Ecto neural progenitor cell (in vitro differentiated cells): ENCODE results near the gene CORO2B.

ENCODE experiments used
- DNase-seq: peaks from one replicate; pipeline ENCODE4 v3.0.0-alpha.2; 2018; ENCODE audit warnings: low spot score

CORO2B gene

DNA sequence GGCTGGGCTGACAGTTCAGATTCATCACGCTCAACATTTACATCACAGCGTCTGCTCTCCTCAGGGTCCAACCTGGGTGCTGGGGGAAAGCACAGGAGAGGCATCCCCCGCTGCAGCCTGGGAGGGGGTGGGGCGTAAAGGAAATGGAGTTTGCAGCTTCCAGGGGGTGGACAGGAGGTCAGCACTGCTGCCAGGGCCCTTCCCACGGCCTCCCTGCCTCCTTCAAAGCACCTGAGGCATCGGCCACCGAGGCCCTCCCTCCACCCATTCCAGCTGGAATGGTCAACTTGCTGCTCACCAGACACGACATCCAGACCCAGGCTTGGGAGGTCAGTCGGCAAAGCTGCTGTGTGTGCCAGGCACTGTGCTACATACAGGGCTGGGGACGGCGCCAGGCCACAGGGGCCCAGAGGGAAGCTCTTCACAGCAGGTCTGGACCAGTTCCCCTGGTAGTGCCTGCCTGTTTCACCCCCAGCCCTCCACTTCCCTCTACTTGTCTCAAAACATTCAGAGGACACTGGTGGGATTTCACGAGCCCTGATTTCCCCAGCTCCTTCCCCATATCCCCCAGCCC lies 121.2 kb downstream of the CORO2B start:
- DNase-seq = no peak

DNA sequence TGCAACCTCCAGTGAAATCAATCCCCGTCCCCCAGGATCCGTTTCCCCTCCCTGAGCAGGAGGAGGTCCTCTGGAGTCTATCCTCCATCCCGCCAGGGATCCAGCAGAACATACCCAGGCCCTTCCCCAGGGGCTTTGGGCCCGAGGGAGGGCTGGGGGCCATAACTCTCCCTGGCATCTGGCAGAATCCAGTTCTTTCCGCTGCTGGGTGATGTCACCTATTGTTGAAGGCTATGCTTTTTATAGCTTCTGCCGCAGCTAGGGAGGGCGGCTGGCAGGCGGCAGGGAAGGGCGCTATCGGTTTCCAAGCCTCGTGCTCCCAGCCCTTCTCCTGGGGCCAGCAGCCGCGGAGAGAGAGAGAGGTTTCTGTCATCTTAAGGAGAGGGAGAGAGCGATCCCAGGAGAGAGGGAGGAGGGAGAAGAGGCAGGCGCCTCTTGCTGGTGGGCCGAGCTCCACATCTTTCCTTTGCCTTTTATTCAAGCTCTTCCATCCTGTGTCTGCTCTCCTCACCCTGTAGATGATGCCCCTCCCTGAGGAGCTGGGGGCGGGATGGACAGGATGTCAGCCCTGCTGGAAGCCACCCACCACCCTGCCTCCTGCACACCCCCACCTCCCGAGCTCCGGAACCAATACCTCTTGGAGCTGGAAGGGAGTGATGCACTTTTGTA lies 121.8 kb downstream of the CORO2B start:
- DNase-seq = no peak

DNA sequence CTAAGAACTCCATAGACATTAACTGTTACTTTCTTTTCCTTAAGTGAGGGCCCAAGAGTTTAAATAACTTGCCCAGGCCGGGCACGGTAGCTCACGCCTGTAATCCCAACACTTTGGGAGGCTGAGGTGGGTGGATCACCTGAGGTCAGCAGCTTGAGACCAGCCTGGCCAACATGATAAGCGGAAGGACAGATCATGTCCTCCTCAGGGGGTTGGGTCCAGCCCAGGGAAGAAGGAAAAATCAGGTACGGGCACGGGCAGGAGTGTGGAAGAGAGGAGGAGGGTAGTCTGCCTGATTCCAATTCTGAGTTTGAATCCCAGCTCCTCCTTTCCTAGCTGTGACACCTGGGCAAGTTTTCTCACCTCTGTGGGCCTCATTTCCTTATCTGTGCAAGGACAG lies 123.1 kb downstream of the CORO2B start:
- no peak for DNase-seq

DNA sequence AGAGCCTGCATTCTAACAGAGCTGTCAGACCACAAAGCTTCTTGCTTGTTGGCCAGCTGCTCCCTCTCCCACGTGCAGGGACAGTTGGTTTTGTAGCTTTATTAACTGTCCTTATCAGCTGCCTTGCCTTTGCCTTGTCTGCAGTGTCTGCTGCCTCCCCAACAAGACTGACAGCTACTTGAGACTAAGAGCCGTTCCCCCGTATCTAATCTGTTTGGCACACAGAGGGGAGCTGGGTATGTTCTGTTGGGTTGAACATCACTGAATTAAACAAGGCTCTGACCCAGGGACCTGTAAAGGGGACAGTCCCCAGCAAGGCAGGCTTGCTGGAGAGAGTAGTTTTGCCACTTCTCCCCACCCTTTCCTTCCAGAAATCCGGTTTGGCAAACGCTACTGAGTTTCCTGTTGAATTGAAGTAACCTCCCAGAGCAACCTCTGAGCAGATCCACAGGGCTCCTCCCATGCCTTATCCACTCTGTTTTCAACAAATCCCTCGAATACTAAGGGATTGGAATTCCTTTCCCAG lies 125.8 kb downstream of the CORO2B start:
- no peak for DNase-seq

DNA sequence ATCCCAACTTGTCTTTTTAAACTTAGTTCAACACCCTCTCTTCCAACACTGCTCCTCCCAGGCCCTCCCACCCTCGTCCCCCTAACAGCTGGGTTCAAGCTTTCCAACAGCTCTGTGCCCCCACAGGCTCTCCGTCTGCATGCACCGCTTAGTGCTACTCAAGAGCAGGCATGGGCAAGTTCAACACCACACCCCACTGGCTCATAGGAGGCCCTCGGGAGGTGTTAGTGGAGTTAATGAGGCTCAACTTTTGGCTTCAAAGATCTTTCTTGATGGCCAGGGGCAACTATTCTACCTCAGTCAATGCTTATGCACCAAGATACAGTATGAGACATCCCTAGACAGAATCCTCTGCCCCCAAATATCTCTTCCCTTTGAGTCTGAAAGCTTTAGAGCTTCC lies 127.5 kb downstream of the CORO2B start:
- no peak for DNase-seq

DNA sequence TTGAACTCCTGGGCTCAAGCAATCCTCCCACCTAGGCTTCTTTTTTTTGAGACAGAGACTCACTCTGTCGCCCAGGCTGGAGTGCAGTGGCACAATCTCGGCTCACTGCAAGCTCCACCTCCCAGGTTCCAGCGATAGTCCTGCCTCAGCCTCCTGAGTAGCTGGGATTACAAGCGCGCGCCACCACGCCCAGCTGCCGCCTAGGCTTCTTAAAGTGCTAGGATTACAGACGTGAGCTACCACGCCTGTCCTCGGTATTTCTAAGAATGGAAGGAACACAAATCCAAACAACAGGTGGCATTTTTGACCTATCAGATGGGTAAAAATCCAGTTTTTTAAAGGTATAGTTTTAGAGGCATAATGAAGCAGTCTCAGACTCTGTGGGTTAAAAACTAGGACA lies 128.1 kb downstream of the CORO2B start:
- DNase-seq = no peak

DNA sequence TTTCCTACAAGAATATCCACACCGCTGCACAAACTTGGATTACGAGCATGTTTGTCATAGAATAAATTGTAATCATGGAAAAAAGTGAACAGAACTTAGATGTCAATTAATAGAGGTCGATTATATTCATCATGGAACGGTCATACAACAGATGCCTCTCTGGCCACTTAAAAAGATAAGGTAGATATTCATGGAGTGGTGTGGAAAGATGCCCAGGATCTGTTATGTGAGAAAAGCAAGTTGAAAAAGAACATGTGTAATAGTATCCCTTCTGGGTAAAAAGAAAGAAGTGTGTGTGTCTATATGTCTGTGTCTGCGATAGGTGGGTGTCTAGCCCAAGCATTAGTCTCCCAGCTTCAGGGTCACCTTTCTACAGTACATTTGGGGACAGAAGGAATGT lies 128.6 kb downstream of the CORO2B start:
- DNase-seq = no peak

DNA sequence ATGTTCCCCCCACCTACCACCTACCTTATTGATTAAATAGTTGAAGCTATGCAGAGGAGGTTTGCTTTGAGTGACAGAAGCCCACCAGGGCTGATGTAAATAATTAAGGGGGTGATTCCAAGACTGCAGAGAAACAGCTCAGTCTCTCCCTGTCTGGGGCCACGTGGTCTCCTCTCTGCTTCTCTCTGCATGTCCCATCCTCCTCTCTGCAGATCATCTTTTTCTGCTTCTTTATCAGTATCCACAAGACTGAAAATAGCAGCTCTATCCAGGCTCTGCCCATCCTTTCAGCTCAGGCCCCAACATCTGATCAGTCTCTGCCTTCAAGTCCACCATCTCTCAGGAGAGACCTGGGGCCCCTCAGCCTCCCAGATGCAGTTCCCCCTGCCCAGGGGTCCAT lies 131.1 kb downstream of the CORO2B start:
- no peak for DNase-seq

DNA sequence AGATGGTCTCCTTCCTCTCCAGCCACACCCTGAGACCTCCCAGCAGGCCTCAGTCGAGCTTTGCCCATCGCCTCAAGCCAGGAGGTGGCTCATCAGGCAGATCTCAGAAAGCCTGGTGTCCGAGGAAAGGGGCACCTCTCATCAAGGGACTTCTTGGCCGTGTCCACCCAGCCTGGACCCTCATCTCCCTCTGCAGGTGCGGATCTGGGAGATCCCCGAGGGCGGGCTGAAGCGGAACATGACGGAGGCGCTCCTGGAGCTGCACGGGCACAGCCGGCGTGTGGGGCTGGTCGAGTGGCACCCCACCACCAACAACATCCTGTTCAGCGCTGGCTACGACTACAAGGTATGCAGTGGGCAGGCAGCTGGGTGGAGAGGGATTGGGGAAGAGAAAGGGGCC lies 131.7 kb downstream of the CORO2B start:
- DNase-seq = no peak

DNA sequence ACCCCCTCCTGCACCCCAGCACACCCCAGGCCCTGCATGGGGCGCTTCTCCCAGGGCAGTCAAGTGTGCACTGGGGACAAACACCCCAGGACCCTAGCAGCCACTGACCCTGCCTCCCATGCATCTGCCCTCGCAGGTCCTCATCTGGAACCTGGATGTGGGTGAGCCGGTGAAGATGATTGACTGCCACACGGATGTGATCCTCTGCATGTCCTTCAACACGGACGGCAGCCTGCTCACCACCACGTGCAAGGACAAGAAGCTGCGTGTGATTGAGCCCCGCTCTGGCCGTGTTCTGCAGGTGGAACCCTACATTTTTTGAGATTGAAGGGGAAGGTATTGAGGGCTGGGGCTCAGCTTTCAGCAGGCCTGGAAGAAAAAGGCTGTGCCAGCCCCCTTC lies 132.6 kb downstream of the CORO2B start:
- DNase-seq = peak; percentile 32

DNA sequence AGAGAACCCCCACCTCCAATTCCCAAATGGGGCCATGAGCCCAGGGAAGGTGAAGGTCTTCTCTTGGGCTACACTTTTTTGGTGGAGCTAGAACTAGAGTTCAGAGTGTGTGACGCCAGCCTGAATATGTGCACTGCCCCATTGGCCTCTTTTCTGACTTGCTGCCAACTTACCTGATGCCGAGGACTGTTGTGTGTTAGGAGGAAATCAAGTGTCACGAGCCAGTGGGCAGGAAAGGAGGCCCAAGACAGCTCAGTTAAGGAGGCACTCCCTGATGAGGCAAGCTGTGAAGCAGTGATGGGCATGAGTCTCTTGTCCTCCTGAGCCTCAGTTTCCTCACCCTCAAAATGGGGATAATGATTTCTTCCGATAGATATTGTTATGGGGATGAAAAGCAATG lies 134.1 kb downstream of the CORO2B start:
- no peak for DNase-seq

DNA sequence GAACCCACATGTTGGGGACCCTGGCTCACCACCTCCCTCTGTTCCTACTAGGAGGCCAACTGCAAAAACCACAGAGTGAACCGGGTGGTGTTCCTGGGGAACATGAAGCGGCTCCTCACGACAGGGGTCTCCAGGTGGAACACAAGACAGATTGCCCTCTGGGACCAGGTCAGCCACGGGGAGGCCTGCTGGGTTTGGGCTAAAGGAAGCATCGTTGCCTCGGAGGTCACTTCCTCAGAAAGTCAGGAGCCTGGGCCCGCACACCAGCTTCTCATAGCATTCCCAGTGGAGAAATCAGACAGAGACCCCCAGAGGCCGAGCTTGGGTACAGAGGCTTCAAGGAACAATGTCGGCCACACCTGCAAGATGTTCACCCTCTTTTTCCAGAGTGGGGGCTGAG lies 135.1 kb downstream of the CORO2B start:
- DNase-seq = no peak

DNA sequence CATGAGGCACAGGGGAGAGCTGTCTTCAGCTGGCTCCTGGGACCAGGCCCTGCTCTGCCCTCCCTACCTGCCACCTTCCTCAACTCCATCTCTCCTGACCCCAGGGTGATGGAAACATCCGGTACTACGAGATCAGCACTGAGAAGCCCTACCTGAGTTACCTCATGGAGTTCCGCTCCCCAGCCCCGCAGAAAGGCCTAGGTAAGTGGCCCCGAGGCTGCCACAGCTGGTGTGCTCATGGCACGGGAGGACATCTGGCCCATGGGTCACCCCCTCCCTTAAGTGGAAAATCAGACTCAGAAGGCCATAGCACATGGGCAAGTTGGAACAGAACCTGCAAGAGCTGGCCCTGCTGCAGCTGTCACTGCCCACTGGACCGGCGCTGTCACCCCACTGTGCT lies 136.3 kb downstream of the CORO2B start:
- no peak for DNase-seq

DNA sequence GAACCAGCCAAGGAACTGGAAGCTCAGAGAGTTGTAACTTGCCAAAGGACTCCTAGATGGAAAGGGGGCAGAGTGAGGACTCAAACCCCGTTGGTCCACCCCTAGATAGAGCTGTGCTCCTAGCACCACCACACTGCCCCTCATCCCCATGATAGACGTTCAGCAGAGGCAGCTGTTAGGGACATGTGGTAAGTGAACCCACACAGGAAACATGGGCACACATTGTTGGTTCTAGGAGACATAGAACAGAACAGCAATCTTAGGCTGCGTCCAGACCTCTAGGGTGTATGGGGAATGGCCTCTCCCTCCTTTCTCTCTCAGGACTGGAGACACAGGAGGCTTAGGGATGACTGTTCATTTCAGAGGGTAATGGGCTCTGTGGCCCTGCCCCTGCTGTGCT lies 139.2 kb downstream of the CORO2B start:
- no peak for DNase-seq

DNA sequence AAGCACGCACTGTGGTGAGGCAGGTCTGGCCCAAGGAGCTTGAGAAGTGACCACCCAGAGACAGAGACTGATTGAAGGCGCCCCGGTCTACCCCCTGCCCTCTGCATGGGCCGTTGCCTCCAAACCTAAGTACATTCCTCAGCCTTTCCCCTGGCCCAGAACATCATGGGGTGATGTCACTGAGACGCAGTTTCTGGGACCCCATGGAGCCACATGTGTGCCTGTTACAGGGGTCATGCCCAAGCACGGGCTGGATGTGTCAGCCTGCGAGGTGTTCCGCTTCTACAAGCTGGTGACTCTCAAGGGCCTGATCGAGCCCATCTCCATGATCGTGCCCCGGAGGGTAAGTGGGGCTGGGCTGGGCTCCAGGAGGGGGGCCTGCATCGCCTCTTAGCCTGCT lies 139.7 kb downstream of the CORO2B start:
- no peak for DNase-seq

DNA sequence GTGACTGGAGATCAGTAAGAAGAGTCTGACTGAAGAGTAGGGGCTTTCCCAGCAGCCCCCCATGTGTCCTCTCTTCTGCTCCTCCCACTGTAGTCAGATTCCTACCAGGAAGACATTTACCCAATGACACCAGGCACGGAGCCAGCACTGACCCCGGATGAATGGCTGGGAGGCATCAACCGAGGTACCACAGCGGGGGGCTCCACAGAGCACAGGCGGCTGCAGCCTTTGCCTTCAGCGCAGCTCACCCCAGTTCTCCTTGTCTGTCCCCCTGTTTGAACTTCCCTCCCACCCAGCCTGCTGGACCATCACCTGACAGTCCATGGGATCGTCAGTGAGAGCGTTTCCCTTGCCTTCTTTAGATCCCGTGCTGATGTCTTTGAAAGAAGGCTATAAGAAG lies 140.3 kb downstream of the CORO2B start:
- no peak for DNase-seq

DNA sequence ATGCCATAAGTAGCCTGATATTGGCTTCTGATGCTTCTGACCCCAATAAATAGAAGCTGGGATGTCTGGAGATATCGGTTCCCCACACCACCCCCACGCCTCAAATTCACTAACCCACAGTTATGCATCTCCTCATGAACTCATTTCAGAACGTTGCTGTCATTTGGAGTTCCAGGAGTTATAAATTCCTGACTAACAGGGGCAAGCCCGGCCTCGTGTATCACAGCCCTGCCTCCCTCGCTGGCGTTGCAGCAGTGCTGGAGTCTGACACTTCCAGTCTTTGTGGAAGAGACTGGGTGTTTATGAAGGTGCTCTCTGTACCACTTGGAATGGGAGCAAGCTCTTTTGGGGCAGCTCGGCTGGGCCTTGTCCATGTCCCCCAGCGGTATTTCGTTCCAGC lies 140.9 kb downstream of the CORO2B start:
- DNase-seq = no peak

DNA sequence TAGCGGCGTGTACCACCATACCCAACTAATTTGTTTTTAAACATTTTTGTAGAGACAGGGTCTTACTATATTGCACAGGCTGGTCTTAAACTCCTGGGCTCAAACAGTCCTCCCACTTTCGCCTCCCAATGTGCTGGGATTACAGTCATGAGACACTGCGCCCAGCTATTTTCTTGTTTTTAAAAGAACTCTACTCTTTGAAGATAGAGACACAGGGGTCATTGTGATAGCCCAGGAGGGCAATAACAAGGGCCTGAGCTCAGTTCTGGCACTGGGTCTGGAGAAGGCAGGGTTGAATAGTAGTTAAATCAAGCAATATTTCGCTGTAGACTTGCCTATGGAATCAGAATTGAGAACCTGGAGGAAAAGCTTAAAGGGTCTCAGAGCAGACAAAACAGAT lies 143.1 kb downstream of the CORO2B start:
- no peak for DNase-seq

DNA sequence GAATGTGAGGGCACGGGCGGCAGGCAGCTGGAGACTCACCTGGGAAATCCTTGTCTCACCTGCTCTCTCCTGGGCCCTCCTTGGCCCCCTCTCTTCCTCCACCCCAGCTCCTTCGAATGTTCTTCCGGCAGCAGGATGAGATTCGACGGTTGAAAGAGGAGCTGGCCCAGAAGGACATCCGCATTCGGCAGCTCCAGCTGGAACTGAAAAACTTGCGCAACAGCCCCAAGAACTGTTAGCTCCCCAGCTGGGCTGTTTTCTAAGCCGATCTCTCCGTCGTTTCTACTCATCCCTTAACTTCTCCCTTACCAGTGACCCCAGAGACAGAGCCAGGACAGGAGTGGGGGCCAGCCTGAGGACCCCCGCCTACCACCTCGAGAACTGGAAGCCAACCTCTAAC lies 146.9 kb downstream of the CORO2B start:
- DNase-seq = no peak

DNA sequence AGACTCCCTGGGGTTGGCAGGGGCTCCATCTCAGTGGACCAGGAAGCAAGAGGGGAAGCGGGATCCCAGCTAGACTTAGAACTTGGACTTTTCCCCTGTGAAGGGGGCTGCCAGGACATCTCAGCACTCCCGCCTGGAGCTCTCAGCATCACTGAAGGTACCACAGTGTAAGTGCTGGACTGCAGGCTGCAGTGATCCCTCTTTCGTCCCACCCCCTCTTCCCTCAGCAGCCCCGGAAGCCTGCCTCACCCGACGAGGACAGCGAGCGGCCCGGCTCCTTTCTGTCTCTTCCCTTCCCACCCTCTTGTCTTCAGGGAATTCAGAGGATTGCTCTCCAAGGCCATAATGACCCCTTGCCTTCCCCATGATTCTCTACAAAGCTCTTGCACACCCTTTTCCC lies 147.5 kb downstream of the CORO2B start:
- no peak for DNase-seq

DNA sequence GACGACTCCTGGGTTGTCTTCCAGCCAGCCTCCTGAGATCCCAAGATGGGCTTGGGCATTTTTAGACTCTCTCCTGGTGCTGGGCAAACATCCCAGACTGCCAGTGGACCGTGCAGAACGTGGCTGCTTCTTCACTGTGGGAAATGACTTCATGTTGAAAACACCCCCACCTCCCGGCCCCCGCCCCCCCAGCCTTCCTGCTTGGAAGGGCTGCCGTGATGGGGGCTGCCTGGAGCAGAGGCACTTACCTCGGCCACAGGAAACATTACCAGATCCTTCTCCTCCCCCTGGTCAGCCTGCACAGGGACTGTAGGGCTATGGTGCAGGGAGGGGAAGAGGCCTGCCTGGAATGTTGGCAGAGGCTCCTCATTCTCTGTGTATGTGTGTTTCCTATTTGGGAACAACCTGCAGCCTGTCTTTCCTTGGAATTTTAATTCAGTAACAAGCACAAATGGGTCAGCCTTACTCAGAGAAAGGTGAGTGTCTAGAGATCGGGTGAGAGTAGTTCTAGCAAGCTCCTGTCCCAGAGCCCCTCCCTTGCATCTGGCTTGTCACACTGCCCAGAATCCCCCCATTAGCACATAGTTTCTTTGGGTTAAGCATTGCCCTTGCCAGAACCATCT lies 151.1 kb downstream of the CORO2B start:
- no peak for DNase-seq

DNA sequence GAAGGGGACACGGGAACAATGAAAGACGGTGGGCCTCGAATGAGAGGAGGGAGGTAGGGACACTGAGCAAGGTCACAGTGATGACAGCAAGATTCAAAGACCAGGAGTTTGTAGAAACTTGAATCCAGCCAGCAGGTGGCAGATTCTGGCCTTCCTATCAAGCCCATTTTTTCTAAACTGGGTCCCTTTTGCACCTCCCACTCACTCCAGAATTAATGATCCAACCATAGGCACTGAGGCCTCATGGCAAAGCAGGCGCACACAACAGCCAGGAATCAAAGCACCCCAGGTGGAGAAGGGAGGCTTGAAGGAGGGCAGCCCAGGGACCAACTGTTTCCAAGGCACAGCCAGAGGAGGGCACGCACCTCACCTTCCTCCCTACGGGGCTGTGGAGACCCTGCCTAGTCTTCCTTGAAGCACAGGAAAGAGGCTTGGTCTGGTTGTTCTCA lies 151.7 kb downstream of the CORO2B start:
- no peak for DNase-seq
